HEK293 (cell line): ENCODE results near the gene LRBA.

Experiments used
- CTCF ChIA-PET: fragments of 350-600 bp; formaldehyde crosslinking; extraction: SDS; loops from one replicate; lab custom pipeline; 2021; ENCODE audit warnings: antibody characterized with exemption; lab: Yijun Ruan, JAX
- POLR2A ChIA-PET: fragments of 300-600 bp; formaldehyde crosslinking; extraction: SDS; loops from one replicate; lab custom pipeline; 2020; ENCODE audit warnings: antibody characterized with exemption, inconsistent platforms; lab: Yijun Ruan, JAX
- H3K27ac ChIP-seq: fragments of 200-500 bp; sonication (Bioruptor generic); 2 replicates; pipeline ENCODE4 v1.5.1; 2014; ENCODE audit warnings: low read depth, low read length, control low read depth, inconsistent platforms; ENCODE audit errors: extremely low read depth
- H3K36me3 ChIP-seq, 2 experiments: fragments of 200-500 bp in 1 of 2; sonication (Bioruptor generic) in 1 of 2; 1 replicate in 1 of 2; 2 replicates in 1 of 2; pipeline ENCODE4 v1.5.1; 2014 to 2017; ENCODE audit warnings: inconsistent platforms in 2 of 2, low read length in 2 of 2; ENCODE audit not compliant: control insufficient read depth in 2 of 2, insufficient read depth in 1 of 2
- H3K4me1 ChIP-seq: fragments of 200-500 bp; sonication (Bioruptor generic); 2 replicates; pipeline ENCODE4 v1.5.1; 2014; ENCODE audit warnings: mild to moderate bottlenecking, low read length, inconsistent platforms; ENCODE audit not compliant: control insufficient read depth, insufficient read depth
- H3K4me3 ChIP-seq: 2 replicates; pipeline ENCODE4 v1.5.1; 2011; ENCODE audit warnings: low read depth, mild to moderate bottlenecking, control low read depth, low read length, moderate library complexity
- H3K9me3 ChIP-seq: fragments of 200-500 bp; sonication (Bioruptor generic); 2 replicates; pipeline ENCODE4 v1.5.1; 2014; ENCODE audit warnings: low read depth, low read length, inconsistent platforms; ENCODE audit not compliant: control insufficient read depth, insufficient read depth
- GLI4 ChIP-seq: fragments of 450-650 bp; formaldehyde crosslinking; IDR thresholded peaks from 2 replicates; pipeline ENCODE4 v1.5.1; 2016; ENCODE audit warnings: missing biosample characterization, missing genetic modification characterization
- KLF10 ChIP-seq: fragments of 450-650 bp; IDR thresholded peaks from 2 replicates; pipeline ENCODE4 v1.5.1; 2018; ENCODE audit warnings: missing biosample characterization, mild to moderate bottlenecking, missing genetic modification characterization
- PRDM6 ChIP-seq: fragments of 450-650 bp; formaldehyde crosslinking; IDR thresholded peaks from 2 replicates; pipeline ENCODE4 v1.5.1; 2017; ENCODE audit warnings: missing biosample characterization, missing genetic modification characterization
- TCF7L2 ChIP-seq: IDR thresholded peaks from 2 replicates; pipeline ENCODE4 v1.6.1; 2011; ENCODE audit warnings: low read depth, mild to moderate bottlenecking, inconsistent platforms, low read length, moderate library complexity, borderline replicate concordance
- WT1 ChIP-seq: fragments of 450-650 bp; formaldehyde crosslinking; IDR thresholded peaks from 2 replicates; pipeline ENCODE4 v1.5.1; 2016; ENCODE audit warnings: missing biosample characterization, missing genetic modification characterization
- ZBTB21 ChIP-seq: fragments of 450-650 bp; formaldehyde crosslinking; IDR thresholded peaks from 2 replicates; pipeline ENCODE4 v1.5.1; 2017; ENCODE audit warnings: missing biosample characterization, missing genetic modification characterization
- ZFP3 ChIP-seq: fragments of 450-650 bp; formaldehyde crosslinking; IDR thresholded peaks from 2 replicates; pipeline ENCODE4 v1.5.1; 2016; ENCODE audit warnings: low read depth, missing biosample characterization, missing genetic modification characterization
- ZNF112 ChIP-seq: fragments of 450-650 bp; formaldehyde crosslinking; IDR thresholded peaks from 2 replicates; pipeline ENCODE4 v1.5.0; 2017; ENCODE audit warnings: missing biosample characterization, missing genetic modification characterization
- ZNF155 ChIP-seq: fragments of 450-650 bp; formaldehyde crosslinking; IDR thresholded peaks from 2 replicates; pipeline ENCODE4 v1.5.1; 2016; ENCODE audit warnings: missing biosample characterization, missing genetic modification characterization
- ZNF174 ChIP-seq: fragments of 450-650 bp; formaldehyde crosslinking; IDR thresholded peaks from 2 replicates; pipeline ENCODE4 v1.5.0; 2017; ENCODE audit warnings: missing biosample characterization, mild to moderate bottlenecking, missing genetic modification characterization
- ZNF175 ChIP-seq: fragments of 450-650 bp; formaldehyde crosslinking; IDR thresholded peaks from 2 replicates; pipeline ENCODE4 v1.5.1; 2016; ENCODE audit warnings: missing biosample characterization, missing genetic modification characterization
- ZNF19 ChIP-seq: fragments of 450-650 bp; formaldehyde crosslinking; IDR thresholded peaks from 2 replicates; pipeline ENCODE4; 2016; ENCODE audit warnings: missing biosample characterization, missing genetic modification characterization, low read depth
- ZNF211 ChIP-seq: fragments of 450-650 bp; formaldehyde crosslinking; IDR thresholded peaks from 2 replicates; pipeline ENCODE4 v1.5.1; 2016; ENCODE audit warnings: low read depth, missing biosample characterization, missing genetic modification characterization
- ZNF23 ChIP-seq: fragments of 450-650 bp; formaldehyde crosslinking; IDR thresholded peaks from 2 replicates; pipeline ENCODE4 v1.5.1; 2016; ENCODE audit warnings: missing biosample characterization, missing genetic modification characterization, borderline replicate concordance
- ZNF48 ChIP-seq: fragments of 450-650 bp; formaldehyde crosslinking; IDR thresholded peaks from 2 replicates; pipeline ENCODE4 v1.5.1; 2016; ENCODE audit warnings: missing biosample characterization, missing genetic modification characterization
- ZNF623 ChIP-seq: fragments of 450-650 bp; formaldehyde crosslinking; IDR thresholded peaks from 2 replicates; pipeline ENCODE4 v1.5.1; 2016; ENCODE audit warnings: missing biosample characterization, missing genetic modification characterization
- ZNF654 ChIP-seq: fragments of 450-650 bp; formaldehyde crosslinking; IDR thresholded peaks from 2 replicates; pipeline ENCODE4 v1.5.1; 2016; ENCODE audit warnings: low read depth, missing biosample characterization, missing genetic modification characterization
- ZNF670 ChIP-seq: fragments of 450-650 bp; formaldehyde crosslinking; IDR thresholded peaks from 2 replicates; pipeline ENCODE4 v1.5.1; 2016; ENCODE audit warnings: missing biosample characterization, missing genetic modification characterization, low read depth
- ZNF677 ChIP-seq: fragments of 450-650 bp; IDR thresholded peaks from 2 replicates; pipeline ENCODE4 v1.5.0; 2018; ENCODE audit warnings: missing biosample characterization, mild to moderate bottlenecking, missing genetic modification characterization, moderate library complexity
- ZNF747 ChIP-seq: fragments of 450-650 bp; formaldehyde crosslinking; IDR thresholded peaks from 2 replicates; pipeline ENCODE4 v1.5.1; 2016; ENCODE audit warnings: missing biosample characterization, missing genetic modification characterization
- ZNF76 ChIP-seq: fragments of 450-650 bp; formaldehyde crosslinking; IDR thresholded peaks from 2 replicates; pipeline ENCODE4; 2016; ENCODE audit warnings: low read depth, missing biosample characterization, missing genetic modification characterization, borderline replicate concordance
- ZNF791 ChIP-seq: fragments of 450-650 bp; formaldehyde crosslinking; IDR thresholded peaks from 2 replicates; pipeline ENCODE4 v1.5.1; 2016; ENCODE audit warnings: missing biosample characterization, missing genetic modification characterization
- TF ChIP-seq, protein P1 (sequence below): fragments of 450-650 bp; formaldehyde crosslinking; conservative IDR thresholded peaks from 2 replicates; pipeline ENCODE4 v1.5.1; 2016; ENCODE audit warnings: low read depth, missing biosample characterization, missing genetic modification characterization

Gene LRBA

GRCh38 chr4:150599547-150599946 is 415.5 kb downstream of the LRBA start (continued):
- no peak for TF ChIP-seq ZNF155
- TF ChIP-seq, all 188 proteins: peak for 0

DNA sequence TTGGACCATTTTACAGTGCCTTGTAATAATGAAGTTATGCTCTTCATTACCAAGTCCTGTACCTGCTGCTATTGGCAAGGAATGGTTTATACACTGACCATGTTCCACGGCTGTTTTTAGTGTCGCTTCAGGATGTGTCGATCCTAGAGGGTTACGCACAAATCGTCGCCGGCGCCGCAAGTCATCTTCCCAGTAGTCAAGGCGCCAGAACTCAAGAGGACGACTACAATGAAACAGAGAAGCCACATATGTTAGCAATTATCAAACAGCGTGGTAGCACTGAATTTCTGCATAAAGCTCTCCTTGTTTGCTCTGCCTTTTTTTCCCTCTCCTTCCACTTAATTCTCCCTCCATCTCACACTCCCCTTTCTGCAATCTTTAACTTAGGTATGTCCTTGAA is 416.2 kb downstream of the LRBA start:
- Histone ChIP-seq H3K4me3 (no peak overlapping the region), H3K4me1 (no peaks in the 10 kb centered on the region), H3K27ac (no peak overlapping the region), H3K9me3 (no peaks in the 10 kb centered on the region), H3K36me3 (no peaks in the 10 kb centered on the region)
- ChIA-PET POLR2A (no interaction called here), CTCF (no interaction called here)
- TF ChIP-seq ZNF747 (tag by site-specific recombination) (no peak), ZNF48 (tag by site-specific recombination) (no peak)

DNA sequence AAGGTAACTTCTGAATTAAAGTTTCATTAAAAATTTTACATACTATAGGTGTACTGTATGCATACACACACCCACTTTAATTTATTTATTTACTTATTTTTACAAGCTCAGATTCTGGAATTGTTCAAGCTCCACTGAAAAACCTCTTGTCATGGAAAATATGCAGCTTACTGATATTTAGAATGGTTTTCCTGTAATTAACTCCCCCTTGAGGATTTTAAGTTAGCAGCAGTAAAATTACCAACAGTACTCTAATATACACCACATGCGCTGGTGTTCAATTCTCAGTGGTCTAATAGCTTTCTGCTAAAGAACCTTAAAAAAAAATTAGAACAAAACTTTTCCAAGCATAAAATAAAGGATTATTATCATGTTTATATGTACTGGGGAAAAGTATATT is 421.1 kb downstream of the LRBA start:
- ChIA-PET POLR2A (no interaction called here), CTCF (interaction anchor here (0.7 kb wide), 2 partner anchors 174 to 1059 kb away, joined by 3 read pairs; no protein-coding TSS in a partner anchor)
- no peak overlapping the region for H3K27ac ChIP-seq

GRCh38 chr4:150591904-150592303 is 423.2 kb downstream of the LRBA start:
- no peaks in the 10 kb centered on the region for H3K36me3 ChIP-seq
- ChIA-PET CTCF (no interaction called here), POLR2A (interaction anchor here (0.7 kb wide), 1 partner anchor 37 kb away, joined by 8 read pairs; no protein-coding TSS in a partner anchor)
- H3K4me1 ChIP-seq = no peaks in the 10 kb centered on the region
- H3K9me3 ChIP-seq = no peaks in the 10 kb centered on the region
- no peak overlapping the region for H3K4me3 ChIP-seq
- no peak overlapping the region for H3K27ac ChIP-seq
- TF ChIP-seq GLI4 (tag by site-specific recombination) (no peak), ZNF76 (tag by site-specific recombination) (no peak), ZBTB21 (no peak), ZFP3 (tag by site-specific recombination) (no peak), ZNF670 (no peak), ZNF175 (tag by site-specific recombination) (no peak), ZNF112 (tag by site-specific recombination) (no peak), ZNF23 (tag by site-specific recombination) (no peak), ZNF623 (tag by site-specific recombination) (no peak), ZNF211 (no peak), TCF7L2 (no peak), ZNF19 (tag by site-specific recombination) (no peak), KLF10 (tag by site-specific recombination) (no peak), ZNF174 (tag by site-specific recombination) (no peak), ZNF791 (tag by site-specific recombination) (no peak), WT1 (no peak)
- TF ChIP-seq, protein P1, sequence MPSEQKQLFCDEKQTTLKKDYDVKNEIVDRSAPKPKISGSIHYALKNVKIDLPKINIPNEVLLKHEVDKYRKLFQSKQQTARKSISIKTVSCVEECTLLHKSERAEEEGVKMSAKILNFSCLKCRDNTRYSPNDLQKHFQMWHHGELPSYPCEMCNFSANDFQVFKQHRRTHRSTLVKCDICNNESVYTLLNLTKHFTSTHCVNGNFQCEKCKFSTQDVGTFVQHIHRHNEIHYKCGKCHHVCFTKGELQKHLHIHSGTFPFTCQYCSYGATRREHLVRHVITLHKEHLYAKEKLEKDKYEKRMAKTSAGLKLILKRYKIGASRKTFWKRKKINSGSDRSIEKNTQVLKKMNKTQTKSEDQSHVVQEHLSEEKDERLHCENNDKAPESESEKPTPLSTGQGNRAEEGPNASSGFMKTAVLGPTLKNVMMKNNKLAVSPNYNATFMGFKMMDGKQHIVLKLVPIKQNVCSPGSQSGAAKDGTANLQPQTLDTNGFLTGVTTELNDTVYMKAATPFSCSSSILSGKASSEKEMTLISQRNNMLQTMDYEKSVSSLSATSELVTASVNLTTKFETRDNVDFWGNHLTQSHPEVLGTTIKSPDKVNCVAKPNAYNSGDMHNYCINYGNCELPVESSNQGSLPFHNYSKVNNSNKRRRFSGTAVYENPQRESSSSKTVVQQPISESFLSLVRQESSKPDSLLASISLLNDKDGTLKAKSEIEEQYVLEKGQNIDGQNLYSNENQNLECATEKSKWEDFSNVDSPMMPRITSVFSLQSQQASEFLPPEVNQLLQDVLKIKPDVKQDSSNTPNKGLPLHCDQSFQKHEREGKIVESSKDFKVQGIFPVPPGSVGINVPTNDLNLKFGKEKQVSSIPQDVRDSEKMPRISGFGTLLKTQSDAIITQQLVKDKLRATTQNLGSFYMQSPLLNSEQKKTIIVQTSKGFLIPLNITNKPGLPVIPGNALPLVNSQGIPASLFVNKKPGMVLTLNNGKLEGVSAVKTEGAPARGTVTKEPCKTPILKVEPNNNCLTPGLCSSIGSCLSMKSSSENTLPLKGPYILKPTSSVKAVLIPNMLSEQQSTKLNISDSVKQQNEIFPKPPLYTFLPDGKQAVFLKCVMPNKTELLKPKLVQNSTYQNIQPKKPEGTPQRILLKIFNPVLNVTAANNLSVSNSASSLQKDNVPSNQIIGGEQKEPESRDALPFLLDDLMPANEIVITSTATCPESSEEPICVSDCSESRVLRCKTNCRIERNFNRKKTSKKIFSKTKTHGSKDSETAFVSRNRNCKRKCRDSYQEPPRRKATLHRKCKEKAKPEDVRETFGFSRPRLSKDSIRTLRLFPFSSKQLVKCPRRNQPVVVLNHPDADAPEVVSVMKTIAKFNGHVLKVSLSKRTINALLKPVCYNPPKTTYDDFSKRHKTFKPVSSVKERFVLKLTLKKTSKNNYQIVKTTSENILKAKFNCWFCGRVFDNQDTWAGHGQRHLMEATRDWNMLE (tag by site-specific recombination) = no peak

More for the DNA sequence above, 421.1 kb downstream of the LRBA start:
- H3K4me3 ChIP-seq = no peak overlapping the region
- no peaks in the 10 kb centered on the region for H3K4me1 ChIP-seq
- TF ChIP-seq PRDM6 (peak; percentile 68), ZNF677 (tag by site-specific recombination) (no peak), ZNF654 (0 out of 2 replicates have a peak, but pooled peaks have one; percentile 8)
- no peaks in the 10 kb centered on the region for H3K36me3 ChIP-seq
- no peaks in the 10 kb centered on the region for H3K9me3 ChIP-seq
